ENCODE measurements around the gene CTAGE9.
"Not testable (repeated sequence)": the region's sequence is repeated elsewhere in the genome, so short reads cannot be mapped to it uniquely, and the experiment has no call there.

Gene CTAGE9

GRCh38 chr6:131754715-131755567, 44.1 kb upstream of the CTAGE9 start:
- Histone ChIP-seq H3K27ac (ENCODE audit: low read depth, low read length, poor library complexity, severe bottlenecking) (no peak overlapping the region), H3K4me1 (ENCODE audit: insufficient read depth, low read length, severe bottlenecking) (no peaks in the 10 kb centered on the region), H4K20me1 (ENCODE audit: insufficient read depth, low read length) (no peaks in the 10 kb centered on the region), H3K9me2 (ENCODE audit: low read depth, low read length) (no peaks in the 10 kb centered on the region), H2AFZ (ENCODE audit: low read length) (no peak overlapping the region), H3K9me3 (ENCODE audit: low read length) (no peaks in the 10 kb centered on the region), H3K4me3 (ENCODE audit: low read depth, low read length, poor library complexity, severe bottlenecking) (no peak overlapping the region), H3F3A (ENCODE audit: insufficient read depth, low read length) (no peaks in the 10 kb centered on the region), H3K4me2 (ENCODE audit: low read length) (no peak overlapping the region), H3K36me3 (ENCODE audit: insufficient read depth, low read length) (no peaks in the 10 kb centered on the region), H3K27me3 (ENCODE audit: insufficient read depth, low read length) (no peaks in the 10 kb centered on the region), H3K9ac (ENCODE audit: low read length) (no peak overlapping the region), H3K79me2 (ENCODE audit: insufficient read depth, low read length) (no peaks in the 10 kb centered on the region)
- TF ChIP-seq CTCF (IDR thresholded peaks at IDR 0.05; ENCODE audit: low read length) = no peak
- no peak for TF ChIP-seq EZH2 (IDR thresholded peaks at IDR 0.05; ENCODE audit: borderline replicate concordance, low read length)

- H3K27ac ChIP-seq (ENCODE audit: low read depth, low read length, poor library complexity, severe bottlenecking) = no peak overlapping the region
- H3F3A ChIP-seq (ENCODE audit: insufficient read depth, low read length) = no peaks in the 10 kb centered on the region
- no peaks in the 10 kb centered on the region for H3K36me3 ChIP-seq (ENCODE audit: insufficient read depth, low read length)
- H4K20me1 ChIP-seq (ENCODE audit: insufficient read depth, low read length) = no peaks in the 10 kb centered on the region
- no peak for TF ChIP-seq CTCF (IDR thresholded peaks at IDR 0.05; ENCODE audit: low read length)
- TF ChIP-seq EZH2 (IDR thresholded peaks at IDR 0.05; ENCODE audit: borderline replicate concordance, low read length) = no peak
- H3K4me1 ChIP-seq (ENCODE audit: insufficient read depth, low read length, severe bottlenecking) = no peaks in the 10 kb centered on the region
- no peaks in the 10 kb centered on the region for H3K79me2 ChIP-seq (ENCODE audit: insufficient read depth, low read length)
- no peak overlapping the region for H3K4me2 ChIP-seq (ENCODE audit: low read length)
- H3K9me2 ChIP-seq (ENCODE audit: low read depth, low read length) = no peaks in the 10 kb centered on the region
- H3K9ac ChIP-seq (ENCODE audit: low read length) = no peak overlapping the region
- H2AFZ ChIP-seq (ENCODE audit: low read length) = no peak overlapping the region
- no peaks in the 10 kb centered on the region for H3K9me3 ChIP-seq (ENCODE audit: low read length)
- no peak overlapping the region for H3K4me3 ChIP-seq (ENCODE audit: low read depth, low read length, poor library complexity, severe bottlenecking)
- no peaks in the 10 kb centered on the region for H3K27me3 ChIP-seq (ENCODE audit: insufficient read depth, low read length)
Observed at GRCh38 chr6:131754088-131754487, 43.3 kb upstream of the CTAGE9 start.

- not testable (repeated sequence) for H3K36me3 ChIP-seq (ENCODE audit: insufficient read depth, low read length); H3K9ac ChIP-seq (ENCODE audit: low read length); H3K27ac ChIP-seq (ENCODE audit: low read depth, low read length, poor library complexity, severe bottlenecking); H3K4me1 ChIP-seq (ENCODE audit: insufficient read depth, low read length, severe bottlenecking); H3F3A ChIP-seq (ENCODE audit: insufficient read depth, low read length); H3K27me3 ChIP-seq (ENCODE audit: insufficient read depth, low read length); H3K4me2 ChIP-seq (ENCODE audit: low read length); H3K79me2 ChIP-seq (ENCODE audit: insufficient read depth, low read length); H4K20me1 ChIP-seq (ENCODE audit: insufficient read depth, low read length); H3K9me2 ChIP-seq (ENCODE audit: low read depth, low read length); H3K9me3 ChIP-seq (ENCODE audit: low read length); H3K4me3 ChIP-seq (ENCODE audit: low read depth, low read length, poor library complexity, severe bottlenecking); H2AFZ ChIP-seq (ENCODE audit: low read length)
Observed at GRCh38 chr6:131751012-131751715, 40.3 kb upstream of the CTAGE9 start.

All from OCI-LY1 (cell line).